Brain pericyte (primary cell): ENCODE results near the gene LRIT1.

ENCODE experiments used
- DNase-seq: peaks from one replicate; pipeline ENCODE4 v3.0.0-alpha.2; 2012; ENCODE audit warnings: low read depth, low spot score

LRIT1 gene

GRCh38 chr10:84254552-84255478 is 13.5 kb upstream of the LRIT1 start:
- no peak for DNase-seq

GRCh38 chr10:84248794-84249193 is 7.4 kb upstream of the LRIT1 start:
- DNase-seq: no peak

GRCh38 chr10:84247496-84247895 is 6.2 kb upstream of the LRIT1 start:
- DNase-seq: no peak

- DNase-seq: no peak
Observed at GRCh38 chr10:84244651-84245270, 3.4 kb upstream of the LRIT1 start, which contains the start of gene RGR. TSS of gene RGR (plus strand) at chr10:84245053. CDS start at chr10:84245091, 38 bp downstream.

- no peak for DNase-seq
Observed at GRCh38 chr10:84243759-84244158, 2.4 kb upstream of the LRIT1 start.

GRCh38 chr10:84238909-84239308 is 2.4 kb downstream of the LRIT1 start:
- no peak for DNase-seq

GRCh38 chr10:84237199-84238051 is 3.9 kb downstream of the LRIT1 start:
- DNase-seq: no peak

GRCh38 chr10:84236807-84237198 is 4.5 kb downstream of the LRIT1 start:
- no peak for DNase-seq

GRCh38 chr10:84235096-84235495 is 6.2 kb downstream of the LRIT1 start:
- no peak for DNase-seq

GRCh38 chr10:84234479-84234878 is 6.9 kb downstream of the LRIT1 start:
- no peak for DNase-seq

- no peak for DNase-seq
Observed at GRCh38 chr10:84233940-84234339, 7.4 kb downstream of the LRIT1 start.

GRCh38 chr10:84232376-84232775 is 9.0 kb downstream of the LRIT1 start:
- DNase-seq: no peak

- no peak for DNase-seq
Observed at GRCh38 chr10:84230359-84230758, 11.0 kb downstream of the LRIT1 start.

- no peak for DNase-seq
Observed at GRCh38 chr10:84227810-84228209, 13.5 kb downstream of the LRIT1 start.

- no peak for DNase-seq
Observed at GRCh38 chr10:84226616-84227015, 14.7 kb downstream of the LRIT1 start.

- no peak for DNase-seq
Observed at GRCh38 chr10:84225427-84226173, 15.7 kb downstream of the LRIT1 start, which contains the start of gene LRIT2. TSS of gene LRIT2 (minus strand) at chr10:84225544. CDS start at chr10:84225520, 24 bp downstream.

GRCh38 chr10:84224411-84225028 is 16.8 kb downstream of the LRIT1 start:
- DNase-seq: no peak

GRCh38 chr10:84221916-84222315 is 19.4 kb downstream of the LRIT1 start:
- DNase-seq: no peak

- no peak for DNase-seq
Observed at GRCh38 chr10:84217746-84218145, 23.6 kb downstream of the LRIT1 start.

GRCh38 chr10:84216834-84217233 is 24.5 kb downstream of the LRIT1 start:
- no peak for DNase-seq
